ENCODE results near the gene CYTH4. TPM values are rescaled to one million over a fixed set of nuclear protein-coding genes. Genes with fewer than 3 reads are reported as not detected.

CYTH4 gene
- total RNA-seq, 2 donors from 2014 or later: not detected

GRCh38 chr22:37278261-37278660 is 4.0 kb upstream of the CYTH4 start:
- Histone ChIP-seq H3K27ac (ENCODE audit: low read depth, low read length) (no peak overlapping the region), H3K36me3 (ENCODE audit: control insufficient read depth, insufficient read depth, low read length) (no peaks in the 10 kb centered on the region), H3K4me3 (ENCODE audit: low read length) (no peak overlapping the region), H3K27me3 (ENCODE audit: control insufficient read depth, insufficient read depth, low read length, poor library complexity, severe bottlenecking) (no peaks in the 10 kb centered on the region), H3K9ac (ENCODE audit: extremely low read depth, low read length, poor library complexity, severe bottlenecking) (no peak overlapping the region), H3K4me1 (ENCODE audit: control insufficient read depth, insufficient read depth, low read length) (no peaks in the 10 kb centered on the region), H3K9me3 (ENCODE audit: control insufficient read depth, low read length) (no peaks in the 10 kb centered on the region)
- no peaks in the 10 kb centered on the region for H3K27me3 Mint-ChIP-seq (ENCODE audit: insufficient read depth)
- no peaks in the 10 kb centered on the region for H3K4me1 Mint-ChIP-seq
- H3K9me3 Mint-ChIP-seq: no peaks in the 10 kb centered on the region
- TF ChIP-seq, protein P1, sequence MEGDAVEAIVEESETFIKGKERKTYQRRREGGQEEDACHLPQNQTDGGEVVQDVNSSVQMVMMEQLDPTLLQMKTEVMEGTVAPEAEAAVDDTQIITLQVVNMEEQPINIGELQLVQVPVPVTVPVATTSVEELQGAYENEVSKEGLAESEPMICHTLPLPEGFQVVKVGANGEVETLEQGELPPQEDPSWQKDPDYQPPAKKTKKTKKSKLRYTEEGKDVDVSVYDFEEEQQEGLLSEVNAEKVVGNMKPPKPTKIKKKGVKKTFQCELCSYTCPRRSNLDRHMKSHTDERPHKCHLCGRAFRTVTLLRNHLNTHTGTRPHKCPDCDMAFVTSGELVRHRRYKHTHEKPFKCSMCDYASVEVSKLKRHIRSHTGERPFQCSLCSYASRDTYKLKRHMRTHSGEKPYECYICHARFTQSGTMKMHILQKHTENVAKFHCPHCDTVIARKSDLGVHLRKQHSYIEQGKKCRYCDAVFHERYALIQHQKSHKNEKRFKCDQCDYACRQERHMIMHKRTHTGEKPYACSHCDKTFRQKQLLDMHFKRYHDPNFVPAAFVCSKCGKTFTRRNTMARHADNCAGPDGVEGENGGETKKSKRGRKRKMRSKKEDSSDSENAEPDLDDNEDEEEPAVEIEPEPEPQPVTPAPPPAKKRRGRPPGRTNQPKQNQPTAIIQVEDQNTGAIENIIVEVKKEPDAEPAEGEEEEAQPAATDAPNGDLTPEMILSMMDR (conservative IDR thresholded peaks at IDR 0.05): no peak
- no peak overlapping the region for H3K4me3 Mint-ChIP-seq
- no peak for DNase-seq
- H3K27ac Mint-ChIP-seq: no peak overlapping the region
- no peaks in the 10 kb centered on the region for H3K36me3 Mint-ChIP-seq (ENCODE audit: low read depth)
- 88 to 94% methylated on average over 2 to 5 of the region's 5 CpGs for WGBS, 2 experiments (ENCODE audit: insufficient coverage in 1 of 2, insufficient read length in 1 of 2)

DNA sequence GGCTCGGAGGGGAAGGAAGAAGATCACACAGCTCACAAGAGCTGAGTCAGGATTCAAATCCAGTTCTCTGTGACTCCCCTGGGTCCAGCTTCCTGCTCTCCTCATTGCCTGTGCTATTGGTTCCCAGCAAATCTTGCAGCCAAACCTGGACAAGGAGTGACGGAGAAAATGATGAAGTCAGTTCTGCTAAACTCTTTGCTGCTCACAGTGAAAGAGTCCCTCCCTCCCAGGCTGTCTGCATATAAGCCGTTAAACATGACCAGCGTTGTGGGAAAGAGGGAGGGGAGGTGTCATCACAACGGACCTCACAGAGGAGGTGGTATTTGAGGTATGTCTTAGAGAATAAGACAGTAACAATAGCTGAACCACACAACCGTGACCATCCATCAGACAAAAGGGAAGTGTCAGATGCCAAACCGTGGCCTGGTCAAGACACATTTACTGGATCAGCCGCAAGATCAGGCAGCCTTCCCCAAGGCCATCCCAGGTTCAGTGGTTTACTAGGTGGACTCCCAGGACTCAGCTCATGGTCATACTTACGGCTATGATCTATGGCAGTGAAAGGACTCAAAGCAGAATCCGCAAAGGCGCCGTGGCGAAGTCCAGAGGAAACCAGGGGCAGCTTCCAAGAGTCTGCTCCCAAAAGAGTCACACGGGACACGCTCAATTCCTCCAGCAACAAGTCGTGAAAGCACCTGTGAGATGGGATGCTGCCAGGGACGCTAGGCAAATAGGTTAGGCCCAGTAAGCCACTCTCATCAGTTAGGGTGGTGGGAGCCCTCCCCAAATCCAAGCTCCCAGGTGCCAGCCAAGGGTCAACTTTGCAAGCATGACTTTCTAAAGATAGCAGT is 2.8 kb upstream of the CYTH4 start:
- Mint-ChIP-seq H3K27me3 (ENCODE audit: insufficient read depth) (no peaks in the 10 kb centered on the region), H3K4me3 (no peak overlapping the region), H3K4me1 (peaks cover 4% of the 10 kb centered on the region), H3K27ac (no peak overlapping the region), H3K36me3 (ENCODE audit: low read depth) (no peaks in the 10 kb centered on the region), H3K9me3 (no peaks in the 10 kb centered on the region)
- TF ChIP-seq, protein P1 (conservative IDR thresholded peaks at IDR 0.05): no peak
- Histone ChIP-seq H3K27me3 (ENCODE audit: control insufficient read depth, insufficient read depth, low read length, poor library complexity, severe bottlenecking) (no peaks in the 10 kb centered on the region), H3K27ac (ENCODE audit: low read depth, low read length) (no peak overlapping the region), H3K9me3 (ENCODE audit: control insufficient read depth, low read length) (no peaks in the 10 kb centered on the region), H3K36me3 (ENCODE audit: control insufficient read depth, insufficient read depth, low read length) (no peaks in the 10 kb centered on the region), H3K4me1 (ENCODE audit: control insufficient read depth, insufficient read depth, low read length) (no peaks in the 10 kb centered on the region), H3K4me3 (ENCODE audit: low read length) (no peak overlapping the region), H3K9ac (ENCODE audit: extremely low read depth, low read length, poor library complexity, severe bottlenecking) (no peak overlapping the region)
- WGBS, 2 experiments (ENCODE audit: insufficient coverage in 1 of 2, insufficient read length in 1 of 2): 74 to 85% methylated on average over 16 to 17 of the region's 17 CpGs
- DNase-seq: no peak

GRCh38 chr22:37280718-37281117 is 1.6 kb upstream of the CYTH4 start:
- whole genome bisulfite sequencing, 2 experiments (ENCODE audit: insufficient coverage in 1 of 2, insufficient read length in 1 of 2): 92 to 98% methylated on average over 5 of the region's 5 CpGs
- no peak overlapping the region for H3K27ac Mint-ChIP-seq
- no peak overlapping the region for H3K4me3 Mint-ChIP-seq

More at GRCh38 chr22:37280718-37281117, 1.6 kb upstream of the CYTH4 start:
- no peak for DNase-seq
- no peaks in the 10 kb centered on the region for H3K9me3 ChIP-seq (ENCODE audit: control insufficient read depth, low read length)
- peaks cover 4% of the 10 kb centered on the region for H3K4me1 Mint-ChIP-seq
- H3K9ac ChIP-seq (ENCODE audit: extremely low read depth, low read length, poor library complexity, severe bottlenecking): no peak overlapping the region
- TF ChIP-seq, protein P1 (conservative IDR thresholded peaks at IDR 0.05): no peak
- no peaks in the 10 kb centered on the region for H3K27me3 Mint-ChIP-seq (ENCODE audit: insufficient read depth)
- no peaks in the 10 kb centered on the region for H3K4me1 ChIP-seq (ENCODE audit: control insufficient read depth, insufficient read depth, low read length)
- no peaks in the 10 kb centered on the region for H3K27me3 ChIP-seq (ENCODE audit: control insufficient read depth, insufficient read depth, low read length, poor library complexity, severe bottlenecking)
- H3K4me3 ChIP-seq (ENCODE audit: low read length): no peak overlapping the region
- no peaks in the 10 kb centered on the region for H3K36me3 Mint-ChIP-seq (ENCODE audit: low read depth)
- no peak overlapping the region for H3K27ac ChIP-seq (ENCODE audit: low read depth, low read length)
- H3K9me3 Mint-ChIP-seq: no peaks in the 10 kb centered on the region
- no peaks in the 10 kb centered on the region for H3K36me3 ChIP-seq (ENCODE audit: control insufficient read depth, insufficient read depth, low read length)
